K562 (cell line): ENCODE data around the gene NHSL2.

Experiments
- CTCF ChIP-seq, 3 experiments: IDR thresholded peaks in 2 of 3; conservative IDR thresholded peaks in 1 of 3; 2 replicates each; pipeline ENCODE4 v1.5.1; 2011 to 2012; ENCODE audit warnings: low read length in 3 of 3, mild to moderate bottlenecking in 3 of 3, control low read depth in 2 of 3, improper control_type of control experiment in 1 of 3, inconsistent platforms in 1 of 3, low read depth in 1 of 3, mixed read lengths in 1 of 3, moderate library complexity in 1 of 3; ENCODE audit not compliant: insufficient read depth in 2 of 3
- DPF2 ChIP-seq: fragments of 450-650 bp; IDR thresholded peaks from 2 replicates; pipeline ENCODE4 v1.6.1; 2016
- RAD21 ChIP-seq, 2 experiments: fragments of 250-450 bp in 1 of 2; fragments of 450-650 bp in 1 of 2; sonication (Bioruptor Pico) in 1 of 2; formaldehyde crosslinking in 1 of 2; IDR thresholded peaks in 1 of 2; conservative IDR thresholded peaks in 1 of 2; 2 replicates each; pipeline versions ENCODE4 v1.4.0 to v1.8.0; 2020 to 2022; ENCODE audit warnings: mild to moderate bottlenecking in 2 of 2, moderate library complexity in 1 of 2
- ZNF76 ChIP-seq: fragments of 250-450 bp; sonication (Bioruptor Pico); IDR thresholded peaks from 2 replicates; pipeline ENCODE4 v1.4.0; 2020; ENCODE audit warnings: mild to moderate bottlenecking, moderate library complexity, borderline replicate concordance

- no peak for TF ChIP-seq DPF2
- TF ChIP-seq RAD21 (CRISPR knock-in tag; conservative IDR thresholded peaks at IDR 0.05 in 1 of 2, IDR thresholded peaks at IDR 0.05 in 1 of 2): no peak
- no peak for TF ChIP-seq CTCF (IDR thresholded peaks at IDR 0.05 in 2 of 3, conservative IDR thresholded peaks at IDR 0.05 in 1 of 3; ENCODE audit: insufficient read depth in 2 of 3, low read depth in 1 of 3, low read length in 3 of 3)
- no peak for TF ChIP-seq ZNF76
Observed at GRCh38 chrX:72027914-72028307, 117.3 kb downstream of the NHSL2 start.
